PFSK-1 (cell line): ENCODE results near the gene VOPP1.

ENCODE experiments used
- FOXP2 ChIP-seq: optimal IDR thresholded peaks from 2 replicates; pipeline ENCODE3; 2011; ENCODE audit warnings: borderline replicate concordance, control low read depth, inconsistent platforms; ENCODE audit not compliant: insufficient read depth; ENCODE audit errors: extremely low read length, extremely low read depth
- POLR2AphosphoS5 ChIP-seq: IDR thresholded peaks from 2 replicates; pipeline ENCODE4 v1.6.1; 2012; ENCODE audit warnings: low read depth, mild to moderate bottlenecking, control low read depth, low read length, moderate library complexity
- SIN3A ChIP-seq: IDR thresholded peaks from 2 replicates; pipeline ENCODE4 v1.6.1; 2012; ENCODE audit warnings: mild to moderate bottlenecking, low read length, moderate library complexity, borderline replicate concordance; ENCODE audit not compliant: insufficient read depth
- TAF1 ChIP-seq: IDR thresholded peaks from 2 replicates; pipeline ENCODE4 v1.6.1; 2012; ENCODE audit warnings: low read length, control low read depth, borderline replicate concordance; ENCODE audit not compliant: insufficient read depth
- TF ChIP-seq, protein P1 (sequence below), 2 experiments: IDR thresholded peaks; 2 replicates each; pipeline versions ENCODE4 v1.6.1 to v1.8.0; 2011 to 2012; ENCODE audit warnings: low read depth in 2 of 2, low read length in 2 of 2, control low read depth in 1 of 2, inconsistent platforms in 1 of 2, mild to moderate bottlenecking in 1 of 2, moderate library complexity in 1 of 2; ENCODE audit not compliant: insufficient read depth in 1 of 2

VOPP1 gene

DNA sequence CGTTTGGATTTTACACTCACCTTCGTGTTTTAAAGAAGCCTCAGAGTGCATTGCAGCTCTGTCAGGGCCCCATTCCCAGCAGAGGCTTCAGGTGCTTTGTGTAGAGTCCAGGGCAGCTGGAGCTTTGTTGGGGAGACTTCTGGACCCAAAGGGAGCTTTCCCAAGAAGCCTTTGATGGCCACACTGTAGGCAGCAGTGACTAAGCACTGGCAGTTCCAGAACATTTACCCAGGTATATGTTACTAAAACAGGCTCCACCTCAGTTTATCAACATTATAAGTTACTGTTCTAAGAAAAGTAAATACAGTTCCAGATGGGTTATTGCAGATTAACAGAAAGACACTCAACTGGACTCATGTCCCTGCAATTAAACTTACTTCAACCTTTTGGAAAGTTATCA lies 140.4 kb downstream of the VOPP1 start:
- TF ChIP-seq TAF1 (no peak), SIN3A (no peak), POLR2AphosphoS5 (no peak), FOXP2 (no peak)
- TF ChIP-seq, protein P1, sequence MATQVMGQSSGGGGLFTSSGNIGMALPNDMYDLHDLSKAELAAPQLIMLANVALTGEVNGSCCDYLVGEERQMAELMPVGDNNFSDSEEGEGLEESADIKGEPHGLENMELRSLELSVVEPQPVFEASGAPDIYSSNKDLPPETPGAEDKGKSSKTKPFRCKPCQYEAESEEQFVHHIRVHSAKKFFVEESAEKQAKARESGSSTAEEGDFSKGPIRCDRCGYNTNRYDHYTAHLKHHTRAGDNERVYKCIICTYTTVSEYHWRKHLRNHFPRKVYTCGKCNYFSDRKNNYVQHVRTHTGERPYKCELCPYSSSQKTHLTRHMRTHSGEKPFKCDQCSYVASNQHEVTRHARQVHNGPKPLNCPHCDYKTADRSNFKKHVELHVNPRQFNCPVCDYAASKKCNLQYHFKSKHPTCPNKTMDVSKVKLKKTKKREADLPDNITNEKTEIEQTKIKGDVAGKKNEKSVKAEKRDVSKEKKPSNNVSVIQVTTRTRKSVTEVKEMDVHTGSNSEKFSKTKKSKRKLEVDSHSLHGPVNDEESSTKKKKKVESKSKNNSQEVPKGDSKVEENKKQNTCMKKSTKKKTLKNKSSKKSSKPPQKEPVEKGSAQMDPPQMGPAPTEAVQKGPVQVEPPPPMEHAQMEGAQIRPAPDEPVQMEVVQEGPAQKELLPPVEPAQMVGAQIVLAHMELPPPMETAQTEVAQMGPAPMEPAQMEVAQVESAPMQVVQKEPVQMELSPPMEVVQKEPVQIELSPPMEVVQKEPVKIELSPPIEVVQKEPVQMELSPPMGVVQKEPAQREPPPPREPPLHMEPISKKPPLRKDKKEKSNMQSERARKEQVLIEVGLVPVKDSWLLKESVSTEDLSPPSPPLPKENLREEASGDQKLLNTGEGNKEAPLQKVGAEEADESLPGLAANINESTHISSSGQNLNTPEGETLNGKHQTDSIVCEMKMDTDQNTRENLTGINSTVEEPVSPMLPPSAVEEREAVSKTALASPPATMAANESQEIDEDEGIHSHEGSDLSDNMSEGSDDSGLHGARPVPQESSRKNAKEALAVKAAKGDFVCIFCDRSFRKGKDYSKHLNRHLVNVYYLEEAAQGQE (IDR thresholded peaks at IDR 0.05; ENCODE audit: insufficient read depth in 1 of 2, low read depth in 2 of 2, low read length in 2 of 2), result no peak

DNA sequence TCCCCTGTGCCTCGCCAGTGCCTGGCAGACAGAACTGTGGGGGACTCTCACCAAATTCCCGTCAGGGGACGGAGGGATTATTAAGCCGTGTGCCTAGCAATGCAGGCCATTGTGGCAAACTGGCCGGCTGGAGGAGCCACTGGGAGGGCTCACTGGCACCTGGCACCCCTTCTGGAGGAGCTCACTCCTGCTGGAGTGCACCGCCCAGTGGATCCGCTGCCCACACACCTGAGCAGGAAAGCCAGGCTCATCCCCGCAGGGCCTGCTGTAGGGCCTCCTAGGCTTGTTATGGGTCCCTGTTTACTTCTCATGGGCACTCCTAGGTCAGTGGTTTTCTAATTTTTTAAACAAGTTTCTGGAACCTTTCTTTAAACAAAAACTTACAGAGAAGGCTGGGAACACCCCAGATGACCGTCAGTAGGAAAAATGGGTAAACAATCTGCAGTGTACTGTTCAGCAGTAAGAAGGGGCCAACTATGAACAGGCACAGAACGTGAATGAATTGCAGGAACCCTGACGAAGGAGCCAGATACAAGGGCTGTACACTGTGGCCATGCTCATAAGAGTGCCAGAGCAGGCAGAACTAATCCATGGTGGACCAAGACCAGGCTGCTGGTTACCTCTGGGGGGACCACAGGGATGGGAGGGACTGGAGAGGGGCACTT lies 142.3 kb downstream of the VOPP1 start:
- TF ChIP-seq SIN3A, result no peak
- no peak for TF ChIP-seq TAF1
- no peak for TF ChIP-seq POLR2AphosphoS5

DNA sequence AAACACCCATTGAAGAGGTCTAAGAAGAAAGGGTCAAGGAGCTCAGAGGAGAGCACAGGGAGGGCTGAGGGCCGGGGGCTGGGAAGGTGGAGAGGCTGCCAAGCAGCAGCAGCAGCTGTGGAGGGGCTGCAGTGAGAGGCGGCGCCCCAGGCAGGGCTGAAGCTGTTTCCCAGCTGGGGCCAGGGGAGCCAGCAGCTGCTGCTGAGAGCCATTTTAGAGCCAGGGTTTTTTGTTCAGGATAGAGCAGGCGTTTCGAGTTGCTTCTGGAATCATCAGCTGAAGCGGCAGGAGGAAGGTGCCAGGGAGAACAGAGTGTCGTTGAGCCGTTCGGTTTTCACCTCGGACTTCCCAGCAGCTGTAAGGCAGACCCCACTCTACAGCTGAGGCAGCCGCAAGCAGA lies 144.5 kb downstream of the VOPP1 start:
- no peak for TF ChIP-seq SIN3A
- TF ChIP-seq, protein P1 (IDR thresholded peaks at IDR 0.05; ENCODE audit: insufficient read depth in 1 of 2, low read depth in 2 of 2, low read length in 2 of 2), result no peak
- TF ChIP-seq POLR2AphosphoS5, result no peak
- no peak for TF ChIP-seq FOXP2
- TF ChIP-seq TAF1, result no peak

DNA sequence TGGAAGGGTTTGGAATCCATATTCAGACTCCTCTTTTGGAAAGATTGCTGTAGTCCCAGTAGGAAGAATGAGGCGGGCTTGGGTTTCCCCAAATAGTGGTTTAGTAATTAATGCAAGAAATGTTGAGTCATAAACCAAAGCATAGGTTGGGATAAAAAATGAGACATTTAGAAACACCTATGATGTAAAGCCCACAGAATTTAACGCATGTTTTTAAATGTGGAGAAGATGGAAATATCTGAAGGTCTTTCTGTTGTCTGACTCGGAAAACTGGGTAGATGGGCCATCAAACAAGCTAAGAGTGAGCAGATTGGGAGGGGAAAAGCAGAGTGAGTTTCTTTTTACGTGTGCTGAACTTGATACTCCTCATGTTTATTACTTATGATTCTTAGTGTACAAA lies 145.0 kb downstream of the VOPP1 start:
- TF ChIP-seq, protein P1 (IDR thresholded peaks at IDR 0.05; ENCODE audit: insufficient read depth in 1 of 2, low read depth in 2 of 2, low read length in 2 of 2), result no peak
- no peak for TF ChIP-seq POLR2AphosphoS5
- TF ChIP-seq FOXP2, result no peak
- TF ChIP-seq SIN3A, result no peak
- TF ChIP-seq TAF1, result no peak

DNA sequence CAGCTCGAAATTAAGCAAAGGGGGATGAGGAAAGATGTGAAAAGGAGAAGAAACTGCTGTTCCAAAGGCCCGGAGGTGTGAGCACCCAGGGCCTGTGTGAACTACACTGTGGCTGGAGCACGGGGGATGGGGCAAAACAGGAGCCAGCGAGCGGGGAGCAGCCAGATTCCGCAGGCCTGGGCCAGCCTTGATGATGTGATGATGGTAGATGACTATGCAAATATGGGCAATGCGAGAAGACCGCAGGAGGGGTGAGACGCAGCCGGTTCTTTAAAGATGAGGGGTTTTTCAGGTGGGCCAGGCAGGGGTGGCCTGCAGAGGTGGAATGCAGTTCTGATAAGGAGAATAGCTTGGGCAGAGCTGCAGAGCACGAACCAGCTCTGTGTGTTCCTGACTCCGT lies 145.6 kb downstream of the VOPP1 start:
- TF ChIP-seq, protein P1 (IDR thresholded peaks at IDR 0.05; ENCODE audit: insufficient read depth in 1 of 2, low read depth in 2 of 2, low read length in 2 of 2), result no peak
- TF ChIP-seq FOXP2 (no peak), POLR2AphosphoS5 (no peak), SIN3A (no peak), TAF1 (no peak)
